OCI-LY7 (cell line): ENCODE measurements around the gene MRPL49. TPM values are rescaled to one million over a fixed set of nuclear protein-coding genes. Genes with fewer than 3 reads are reported as not detected.
A peak's percentile ranks its signal among the peaks of the same experiment; 100 is the strongest.

Source experiments
- BruUV-seq: library from RNA; stranded (reverse); fragments of 400-500 nt; replicated peaks from 2 replicates; lab custom pipeline; 2021; lab: Mats Ljungman, UMichigan
- CTCF ChIA-PET: fragments of 300-600 bp; sonication (Branson Sonifier 250); formaldehyde crosslinking; loops from one replicate; lab custom pipeline; 2022; ENCODE audit warnings: antibody characterized with exemption; ENCODE audit not compliant: unreplicated experiment; lab: Charles Lee
- POLR2A ChIA-PET: fragments of 300-600 bp; sonication (Branson Sonifier 250); formaldehyde crosslinking; loops from one replicate; lab custom pipeline; 2022; ENCODE audit warnings: antibody characterized with exemption; lab: Charles Lee
- DNase-seq: peaks from one replicate; pipeline ENCODE4 v3.0.0-alpha.2; 2015; ENCODE audit warnings: low spot score
- H2AFZ ChIP-seq: fragments of 200-600 bp; sonication (generic), shearing (Covaris generic); 2 replicates; pipeline ENCODE4 v1.6.1; 2014; ENCODE audit warnings: mild to moderate bottlenecking, antibody characterized with exemption, low read length, moderate library complexity
- H3K27ac ChIP-seq: fragments of 200-600 bp; sonication (generic); 2 replicates; pipeline ENCODE4 v1.5.1; 2014; ENCODE audit warnings: mixed run types, low read depth, mild to moderate bottlenecking, moderate library complexity, low read length, inconsistent platforms; ENCODE audit not compliant: poor library complexity, severe bottlenecking
- H3K36me3 ChIP-seq: fragments of 200-600 bp; sonication (generic); 2 replicates; pipeline ENCODE4 v1.6.1; 2014; ENCODE audit warnings: mild to moderate bottlenecking, antibody characterized with exemption, low read length, moderate library complexity, mixed read lengths; ENCODE audit not compliant: insufficient read depth
- H3K4me1 ChIP-seq: fragments of 200-600 bp; sonication (generic); 2 replicates; pipeline ENCODE4 v1.5.1; 2014; ENCODE audit warnings: mild to moderate bottlenecking, low read length; ENCODE audit not compliant: insufficient read depth, poor library complexity, severe bottlenecking
- H3K4me2 ChIP-seq: fragments of 200-600 bp; sonication (generic); 2 replicates; pipeline ENCODE4 v1.6.1; 2014; ENCODE audit warnings: mild to moderate bottlenecking, low read length
- H3K4me3 ChIP-seq: fragments of 200-600 bp; sonication (generic); 2 replicates; pipeline ENCODE4 v1.5.1; 2014; ENCODE audit warnings: mild to moderate bottlenecking, low read depth, low read length; ENCODE audit not compliant: poor library complexity, severe bottlenecking
- H3K79me2 ChIP-seq: fragments of 200-600 bp; sonication (generic); 2 replicates; pipeline ENCODE4 v1.6.1; 2016; ENCODE audit warnings: low read depth, mild to moderate bottlenecking, low read length, moderate library complexity, mixed read lengths; ENCODE audit not compliant: insufficient read depth
- H3K9me2 ChIP-seq: fragments of 200-600 bp; sonication (generic); 2 replicates; pipeline ENCODE4 v1.6.1; 2016; ENCODE audit warnings: mild to moderate bottlenecking, low read length, mixed read lengths; ENCODE audit not compliant: insufficient read depth
- H3K9me3 ChIP-seq: fragments of 200-600 bp; sonication (generic); 2 replicates; pipeline ENCODE4 v1.6.1; 2014; ENCODE audit warnings: mild to moderate bottlenecking, mixed run types, low read length, mixed read lengths
- H4K20me1 ChIP-seq: fragments of 200-600 bp; sonication (generic); 2 replicates; pipeline ENCODE4 v1.6.1; 2014; ENCODE audit warnings: mild to moderate bottlenecking, antibody characterized with exemption, low read length, moderate library complexity, mixed read lengths; ENCODE audit not compliant: insufficient read depth
- CTCF ChIP-seq: fragments of 200-600 bp; sonication (generic); conservative IDR thresholded peaks from 2 replicates; pipeline ENCODE4 v1.5.1; 2014; ENCODE audit warnings: mild to moderate bottlenecking, antibody characterized with exemption, low read length, moderate library complexity, mixed read lengths
- EZH2phosphoT487 ChIP-seq: fragments of 200-600 bp; sonication (generic); IDR thresholded peaks from 2 replicates; pipeline ENCODE4 v1.6.1; 2018; ENCODE audit warnings: low read depth, borderline replicate concordance, mild to moderate bottlenecking, mixed run types, antibody characterized with exemption, low read length, moderate library complexity, mixed read lengths
- intact Hi-C: fragments of 100-400 bp; cut with micrococcal nuclease; formaldehyde crosslinking; loops from one replicate; pipeline ENCODE4 v1.10.0; 2022; ENCODE audit not compliant: unreplicated experiment
- total RNA-seq, 2 experiments: library from RNA; depleted of rRNA in 1 of 2; stranded (reverse); fragments of >200 nt in 1 of 2; shearing (Covaris generic) in 1 of 2; gene quantifications; 2 replicates each; pipeline ENCODE4 v1.2.3, GENCODE V29; 2014 to 2022

Gene MRPL49
- total RNA-seq, 2 experiments from 2014 or later, result 65.2 to 81.6 TPM

DNA sequence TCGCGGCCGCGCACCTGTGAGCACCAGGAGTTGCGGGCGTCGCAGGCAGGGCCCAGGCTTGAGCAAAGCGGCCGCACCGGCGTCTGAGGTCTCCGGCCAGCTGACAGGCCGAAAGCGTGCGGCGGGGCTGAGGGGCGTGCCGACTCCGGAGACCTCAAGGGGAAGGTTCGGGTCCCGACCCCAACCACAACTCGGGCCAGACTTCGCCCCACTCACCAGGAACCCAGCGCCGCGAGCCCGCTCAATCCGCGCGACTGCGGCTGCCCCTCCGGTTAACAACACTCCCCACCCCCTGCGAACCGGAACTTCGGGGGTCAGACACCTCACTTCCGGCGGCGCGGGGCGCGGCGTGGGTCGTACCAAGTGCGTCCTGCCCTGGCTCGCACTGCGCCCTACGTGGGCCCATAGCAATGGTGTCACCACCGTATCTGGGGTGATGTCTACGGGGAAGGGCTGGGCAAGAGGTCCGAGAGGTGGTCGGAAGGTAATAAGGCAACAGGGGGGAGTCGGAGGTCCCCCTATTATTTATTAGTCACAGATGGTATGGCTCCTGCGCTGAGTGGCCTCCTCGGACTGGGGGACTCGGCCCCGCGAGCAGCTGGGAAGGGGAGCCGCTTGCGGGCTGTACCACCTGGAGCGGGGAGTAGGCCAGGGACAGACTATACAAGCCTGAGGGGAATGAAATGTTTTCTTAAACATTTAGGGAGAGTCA, 12.3 kb downstream of the MRPL49 start, which contains the start of gene SYVN1:
TSS of gene SYVN1 (minus strand) at position 280 of the 712 bp plus-strand sequence. CDS start 918 bp downstream, outside the sequence.
- H3K9me2 ChIP-seq, result no peaks in the 10 kb centered on the region
- peaks cover 43% of the 10 kb centered on the region for H3K4me1 ChIP-seq
- H4K20me1 ChIP-seq, result no peaks in the 10 kb centered on the region
- H3K79me2 ChIP-seq, result peaks cover 52% of the 10 kb centered on the region
- TF ChIP-seq CTCF (no peak), EZH2phosphoT487 (no peak)
- ChIA-PET CTCF (interaction anchor here (0.5 kb wide), 1 partner anchor 79 kb away, joined by 3 read pairs; no protein-coding TSS in a partner anchor), POLR2A (interaction anchor here (0.5 to 6.1 kb wide), 14 partner anchors 9 to 373 kb away, joined by 3 to 47 read pairs (median 4); partner anchors contain the start of genes ARL2, CAPN1, FAU and MRPL49)
- no peaks in the 10 kb centered on the region for H3K9me3 ChIP-seq
- intact Hi-C loops, result loop anchor here (5.0 kb wide), 2 partner anchors 33 to 282 kb away; no protein-coding TSS in a partner anchor
- peak; percentile 94 for DNase-seq
- H3K4me3 ChIP-seq, result peak within 1 kb of the TSS; percentile 98
- H3K4me2 ChIP-seq, result peak within 1 kb of the TSS; percentile 99
- peaks cover 46% of the 10 kb centered on the region for H3K36me3 ChIP-seq
- H2AFZ ChIP-seq, result peak within 1 kb of the TSS; percentile 78
- peak within 1 kb of the TSS; percentile 98 for H3K27ac ChIP-seq
- BruUV-seq, result no TSS peak

GRCh38 chr11:65134952-65135632, 13.0 kb downstream of the MRPL49 start:
- H3K9me3 ChIP-seq, result no peaks in the 10 kb centered on the region
- peak overlapping the region; percentile 78 for H2AFZ ChIP-seq
- peak; percentile 96 for DNase-seq
- TF ChIP-seq CTCF (no peak), EZH2phosphoT487 (no peak)
- H4K20me1 ChIP-seq, result no peaks in the 10 kb centered on the region
- peaks cover 39% of the 10 kb centered on the region for H3K36me3 ChIP-seq
- peaks cover 46% of the 10 kb centered on the region for H3K79me2 ChIP-seq
- H3K4me3 ChIP-seq, result peak overlapping the region; percentile 98
- BruUV-seq, result TSS peak; percentile 70
- POLR2A ChIA-PET, result interaction anchor here (0.5 to 6.1 kb wide), 17 partner anchors 10 to 437 kb away, joined by 3 to 47 read pairs (median 4); partner anchors contain the start of genes ARL2, CAPN1, FAM89B and FAU
- CTCF ChIA-PET, result interaction anchor here (0.5 to 1.5 kb wide), 2 partner anchors 47 to 80 kb away, joined by 3 to 5 read pairs; partner anchors contain the start of gene CAPN1
- H3K4me1 ChIP-seq, result peaks cover 36% of the 10 kb centered on the region
- H3K9me2 ChIP-seq, result no peaks in the 10 kb centered on the region
- peak overlapping the region; percentile 99 for H3K4me2 ChIP-seq
- intact Hi-C loops, result loop anchor here (5.0 kb wide), 2 partner anchors 32 to 283 kb away; no protein-coding TSS in a partner anchor
- peak overlapping the region; percentile 98 for H3K27ac ChIP-seq
